ENCODE measurements around the gene OR7G3.

DNA sequence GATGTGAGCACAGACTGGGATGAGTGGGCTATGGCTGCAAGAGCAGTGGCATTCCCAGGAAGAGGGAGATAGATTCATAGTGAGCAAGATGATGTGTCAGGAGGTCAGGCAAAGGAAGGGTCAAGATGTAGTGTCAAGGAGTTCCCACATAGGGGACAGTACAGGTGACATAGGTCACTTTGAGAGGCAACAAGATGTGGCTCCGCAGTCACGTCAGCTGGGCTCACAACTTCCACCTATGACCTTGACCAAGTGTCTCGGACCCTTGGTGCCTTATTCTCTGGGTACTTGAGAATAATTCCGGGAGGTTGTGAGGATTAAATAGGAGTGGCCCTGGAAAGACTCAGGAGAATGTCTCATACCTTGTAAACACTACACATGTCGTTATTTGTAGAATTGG, 23.9 kb upstream of the OR7G3 start:
- no peak for TF ChIP-seq EZH2 (IDR thresholded peaks at IDR 0.05; ENCODE audit: borderline replicate concordance, low read depth, low read length, severe bottlenecking)
- TF ChIP-seq GATA2 (IDR thresholded peaks at IDR 0.05; ENCODE audit: insufficient read depth, insufficient read length, low read depth, low read length) = no peak
- TF ChIP-seq, protein P1, sequence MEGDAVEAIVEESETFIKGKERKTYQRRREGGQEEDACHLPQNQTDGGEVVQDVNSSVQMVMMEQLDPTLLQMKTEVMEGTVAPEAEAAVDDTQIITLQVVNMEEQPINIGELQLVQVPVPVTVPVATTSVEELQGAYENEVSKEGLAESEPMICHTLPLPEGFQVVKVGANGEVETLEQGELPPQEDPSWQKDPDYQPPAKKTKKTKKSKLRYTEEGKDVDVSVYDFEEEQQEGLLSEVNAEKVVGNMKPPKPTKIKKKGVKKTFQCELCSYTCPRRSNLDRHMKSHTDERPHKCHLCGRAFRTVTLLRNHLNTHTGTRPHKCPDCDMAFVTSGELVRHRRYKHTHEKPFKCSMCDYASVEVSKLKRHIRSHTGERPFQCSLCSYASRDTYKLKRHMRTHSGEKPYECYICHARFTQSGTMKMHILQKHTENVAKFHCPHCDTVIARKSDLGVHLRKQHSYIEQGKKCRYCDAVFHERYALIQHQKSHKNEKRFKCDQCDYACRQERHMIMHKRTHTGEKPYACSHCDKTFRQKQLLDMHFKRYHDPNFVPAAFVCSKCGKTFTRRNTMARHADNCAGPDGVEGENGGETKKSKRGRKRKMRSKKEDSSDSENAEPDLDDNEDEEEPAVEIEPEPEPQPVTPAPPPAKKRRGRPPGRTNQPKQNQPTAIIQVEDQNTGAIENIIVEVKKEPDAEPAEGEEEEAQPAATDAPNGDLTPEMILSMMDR (IDR thresholded peaks at IDR 0.05; ENCODE audit: extremely low read depth in 1 of 2, insufficient read depth in 1 of 2, low read depth in 1 of 2, low read length in 2 of 2) = no peak
- TF ChIP-seq JUN (IDR thresholded peaks at IDR 0.05; ENCODE audit: borderline replicate concordance, insufficient read depth, insufficient read length, low read depth) = no peak
- TF ChIP-seq POLR2AphosphoS5 (IDR thresholded peaks at IDR 0.05; ENCODE audit: insufficient read depth, low read depth, low read length) = no peak
- TF ChIP-seq MAX (IDR thresholded peaks at IDR 0.05; ENCODE audit: insufficient read depth, insufficient read length) = no peak
- TF ChIP-seq POLR2A (IDR thresholded peaks at IDR 0.05; ENCODE audit: low read depth, low read length) = no peak
- no peak for TF ChIP-seq MYC (IDR thresholded peaks at IDR 0.05; ENCODE audit: low read depth, low read length)
- TF ChIP-seq FOS (IDR thresholded peaks at IDR 0.05; ENCODE audit: borderline replicate concordance, insufficient read depth, low read length) = no peak

All from endothelial cell of umbilical vein (primary cell).